Transverse colon (tissue), 4 donors: ENCODE data around the gene MARCOL. TPM values are rescaled to one million over a fixed set of nuclear protein-coding genes. Genes with fewer than 3 reads are reported as not detected.
A peak's percentile ranks its signal among the peaks of the same experiment; 100 is the strongest.
"Not testable (repeated sequence)": the region's sequence is repeated elsewhere in the genome, so short reads cannot be mapped to it uniquely, and the experiment has no call there.

ENCODE experiments used
- DNase-seq: peaks from one replicate; pipeline ENCODE4 v3.0.0-alpha.2; 2019
- H3K27ac ChIP-seq, 4 donors: fragments of 200-600 bp; sonication (generic); 2 replicates each; pipeline ENCODE4 v1.5.1; 2016 to 2018; ENCODE audit warnings: inconsistent platforms in 4 of 4
- H3K27me3 ChIP-seq: fragments of 200-600 bp; sonication (generic); 2 replicates; pipeline ENCODE4 v1.5.1; 2017; ENCODE audit warnings: inconsistent platforms
- H3K36me3 ChIP-seq, 4 donors: fragments of 200-600 bp; sonication (generic); 2 replicates each; pipeline ENCODE4 v1.5.1; 2017 to 2019; ENCODE audit warnings: inconsistent platforms in 4 of 4
- H3K4me1 ChIP-seq, 4 donors: fragments of 200-600 bp; sonication (generic); 2 replicates each; pipeline ENCODE4 v1.5.1; 2017 to 2020; ENCODE audit warnings: inconsistent platforms in 4 of 4
- H3K4me3 ChIP-seq, 4 donors: fragments of 200-600 bp; sonication (generic); 1 replicate in 1 of 4; 2 replicates in 3 of 4; pipeline versions ENCODE4 v1.5.1 to v1.6.1; 2017 to 2019; ENCODE audit warnings: inconsistent platforms in 4 of 4
- H3K9me3 ChIP-seq, 2 donors: fragments of 200-600 bp; sonication (generic); 2 replicates each; pipeline ENCODE4 v1.5.1; 2017 to 2019; ENCODE audit warnings: inconsistent platforms in 2 of 2
- CTCF ChIP-seq, 5 experiments: fragments of 200-600 bp in 3 of 5; fragments of 450-650 bp in 2 of 5; sonication (generic) in 3 of 5; IDR thresholded peaks; 1 replicate in 2 of 5; 2 replicates in 3 of 5; pipeline ENCODE4 v1.5.1; 2016 to 2017; ENCODE audit warnings: antibody characterized with exemption in 5 of 5, inconsistent platforms in 3 of 5, mild to moderate bottlenecking in 2 of 5, moderate library complexity in 1 of 5
- EP300 ChIP-seq: sonication (generic); formaldehyde crosslinking; IDR thresholded peaks from one replicate; pipeline ENCODE4 v1.6.1; 2017; ENCODE audit warnings: antibody characterized with exemption, low read depth
- POLR2A ChIP-seq: fragments of 450-650 bp; IDR thresholded peaks from one replicate; pipeline ENCODE4 v1.6.1; 2016; ENCODE audit warnings: antibody characterized with exemption, mild to moderate bottlenecking, moderate library complexity
- POLR2AphosphoS5 ChIP-seq, 3 donors: sonication (generic); formaldehyde crosslinking; IDR thresholded peaks; one replicate each; pipeline ENCODE4 v1.6.1; 2016; ENCODE audit warnings: antibody characterized with exemption in 3 of 3
- WGBS, 2 donors: methylation state at CpG; one replicate each; pipeline ENCODE4 v1.1.5; 2018; ENCODE audit warnings: low coverage in 1 of 2; 5-methylcytosine and 5-hydroxymethylcytosine counted together
- in situ Hi-C, 4 donors: fragments of 200-750 bp; cut with MboI; loops; one replicate each; pipeline versions ENCODE4 v1.15.0 to v1.15.1; 2017; ENCODE audit warnings: low sequenced_read_pairs in 3 of 4, low pct_ligation_motif_present in 1 of 4, low pct_unique_long_range_greater_than_20kb in 1 of 4
- intact Hi-C: fragments of 100-400 bp; cut with DNase I; formaldehyde crosslinking; loops from one replicate; pipeline ENCODE4 v1.15.1; 2023; ENCODE audit warnings: low total_unique reads
- small RNA-seq, 4 donors: library from RNA; depleted of rRNA; stranded (forward); fragments of <200 nt; gene quantifications; one replicate each; pipeline ENCODE3, GENCODE V24; 2016
- total RNA-seq, 4 donors: library from RNA; depleted of rRNA; stranded (reverse); fragments of >200 nt; gene quantifications; one replicate each; pipeline ENCODE4 v1.1.0, GENCODE V29; 2016

Gene MARCOL
- total RNA-seq, 4 donors from 2014 or later = not detected

- 83% methylated on average over 1 to 4 of the region's 4 CpGs for WGBS, 2 donors
- Histone ChIP-seq H3K36me3 (no peaks in the 10 kb centered on the region), H3K27ac (no peak within 1 kb of the TSS), H3K4me3 (no peak within 1 kb of the TSS), H3K9me3 (peaks cover 4 to 8% of the 10 kb centered on the region in 2 donors), H3K27me3 (no peaks in the 10 kb centered on the region), H3K4me1 (no peaks in the 10 kb centered on the region)
- no peak for TF ChIP-seq EP300
- intact Hi-C loops (no loop called here), in situ Hi-C loops (no loop called here)
- no peak for DNase-seq
Observed at GRCh38 chr5:148268566-148268965, 30.2 kb downstream of the MARCOL start, which contains the start of gene SPINK13. TSS of gene SPINK13 (plus strand) at chr5:148268794. CDS start at chr5:148270073, 1,279 bp downstream.

DNA sequence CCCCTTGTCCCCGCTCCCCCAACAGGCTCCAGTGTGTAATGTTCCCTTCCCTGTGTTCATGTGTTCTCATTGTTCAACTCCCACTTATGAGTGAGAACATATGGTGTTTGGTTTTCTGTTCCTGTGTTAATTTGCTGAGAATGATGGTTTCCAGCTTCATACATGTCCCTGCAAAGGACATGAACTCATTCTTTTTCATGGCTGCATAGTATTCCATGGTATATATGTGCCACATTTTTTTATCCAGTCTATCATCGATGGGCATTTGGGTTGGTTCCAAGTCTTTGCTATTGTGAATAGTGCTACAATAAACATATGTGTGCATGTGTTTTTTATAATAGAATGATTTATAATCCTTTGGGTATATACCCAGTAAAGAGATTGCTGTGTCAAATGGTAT, 36.8 kb downstream of the MARCOL start:
- WGBS, 2 donors = 79 to 88% methylated on average over 2 of the region's 2 CpGs
- H3K36me3 ChIP-seq, intact Hi-C loops, H3K9me3 ChIP-seq, H3K4me3 ChIP-seq, in situ Hi-C loops, DNase-seq, H3K27ac ChIP-seq, H3K4me1 ChIP-seq, H3K27me3 ChIP-seq: not testable (repeated sequence)

DNA sequence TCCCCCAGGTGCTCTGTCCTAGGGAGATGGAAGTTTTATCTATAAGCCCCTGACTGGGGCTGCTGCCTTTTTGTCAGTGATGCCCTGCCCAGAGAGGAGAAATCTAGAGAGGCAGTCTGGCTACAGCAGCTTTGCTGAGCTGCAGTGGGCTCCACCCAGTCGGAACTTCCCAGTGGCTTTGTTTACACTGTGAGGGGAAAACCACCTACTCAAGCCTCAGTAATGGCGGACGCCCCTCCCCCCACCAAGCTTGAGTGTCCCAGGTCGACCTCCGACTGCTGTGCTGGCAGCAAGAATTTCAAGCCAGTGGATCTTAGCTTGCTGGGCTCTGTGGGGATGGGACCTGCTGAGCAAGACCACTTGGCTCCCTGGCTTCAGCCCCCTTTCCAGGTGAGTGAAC, 42.6 kb downstream of the MARCOL start:
- H3K27ac ChIP-seq, H3K27me3 ChIP-seq, in situ Hi-C loops, intact Hi-C loops, H3K4me1 ChIP-seq, DNase-seq, H3K4me3 ChIP-seq, H3K9me3 ChIP-seq, H3K36me3 ChIP-seq: not testable (repeated sequence)
- WGBS, 2 donors = 35% methylated on average over 5 of the region's 5 CpGs; no CpG with 5 or more reads in 1 of the 2 donors

- H3K9me3 ChIP-seq, DNase-seq, in situ Hi-C loops, H3K27ac ChIP-seq, H3K4me3 ChIP-seq, H3K4me1 ChIP-seq, H3K36me3 ChIP-seq, intact Hi-C loops, H3K27me3 ChIP-seq: not testable (repeated sequence)
- 84% methylated on average over 4 of the region's 4 CpGs; no CpG with 5 or more reads in 1 of the 2 donors for WGBS, 2 donors
Observed at GRCh38 chr5:148281336-148281735, 43.0 kb downstream of the MARCOL start.

DNA sequence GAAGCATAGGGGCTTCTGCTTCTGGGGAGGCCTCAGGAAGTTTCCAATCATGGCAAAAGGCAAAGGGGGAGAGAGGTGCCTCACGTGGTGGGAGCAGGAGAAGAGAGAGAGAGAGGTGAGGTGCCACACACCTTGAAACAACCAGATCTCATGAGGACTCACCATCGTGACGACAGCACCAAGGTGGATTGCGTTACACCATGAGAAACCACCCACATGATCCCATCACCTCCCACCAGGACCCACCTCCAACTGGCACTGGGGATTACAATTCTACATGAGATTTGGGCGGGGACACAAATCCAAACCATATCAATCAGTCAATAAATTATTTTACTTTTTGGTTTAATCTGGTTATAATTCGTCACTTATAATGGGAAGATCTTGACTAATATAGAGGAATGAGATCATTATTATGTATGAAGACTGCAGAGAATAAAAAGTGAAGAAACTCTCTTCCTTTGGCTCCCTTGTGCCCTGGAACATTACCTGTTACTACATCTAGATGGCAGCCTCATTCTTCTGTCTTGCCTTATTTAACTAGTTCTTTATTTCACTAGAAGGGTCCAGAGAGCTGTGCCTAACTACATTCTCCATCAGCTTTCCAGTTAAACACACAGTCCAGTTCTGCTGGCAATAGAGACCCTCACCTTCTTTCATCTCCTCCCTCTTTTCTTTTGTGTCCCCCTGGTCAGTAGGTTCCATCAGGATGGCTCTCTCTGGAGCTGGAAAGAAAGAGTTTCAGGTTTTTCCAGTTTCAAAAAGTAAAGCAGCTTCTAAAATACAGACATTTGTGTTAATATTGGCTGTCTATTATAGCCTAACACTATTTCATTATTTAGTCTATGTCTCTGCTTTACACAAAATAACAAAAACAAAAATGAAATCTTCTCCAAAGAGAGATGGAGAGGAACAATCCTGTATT, 52.2 kb downstream of the MARCOL start:
- WGBS, 2 donors = 55 to 67% methylated on average over 3 to 6 of the region's 6 CpGs
- in situ Hi-C loops (no loop called here), intact Hi-C loops (no loop called here)
- Histone ChIP-seq H3K27ac (no peak overlapping the region), H3K9me3 (no peaks in the 10 kb centered on the region), H3K36me3 (no peaks in the 10 kb centered on the region), H3K4me3 (no peak overlapping the region), H3K4me1 (no peaks in the 10 kb centered on the region), H3K27me3 (no peaks in the 10 kb centered on the region)
- no peak for DNase-seq
- TF ChIP-seq POLR2A (no peak), EP300 (no peak), POLR2AphosphoS5 (IDR thresholded peaks at IDR 0.05) (no peak), CTCF (IDR thresholded peaks at IDR 0.05) (peak; percentile 30 to 47 (median 32))

Small RNA genes lying within 50 kb of the gene (small RNA-seq; reads per million reads assigned to genes)
- gene HMGN1P16 = 0 reads per million in 4 donors

Other genes starting within 250 kb of the MARCOL start
- 1 to 10 TPM; 2.6 to 7.1 (median 4.1) TPM for gene SPINK5, start 174.5 kb upstream of the MARCOL start, total RNA-seq
- gene SPINK14, start 70.0 kb upstream of the MARCOL start, total RNA-seq = not detected
- not detected for gene SPINK6, start 35.5 kb upstream of the MARCOL start, total RNA-seq
- not detected for gene SPINK13, start 30.3 kb downstream of the MARCOL start, total RNA-seq
- not detected for gene SPINK7, start 73.9 kb downstream of the MARCOL start, total RNA-seq
- gene SPINK9, start 97.0 kb downstream of the MARCOL start, total RNA-seq = not detected
- gene FBXO38, start 145.4 kb downstream of the MARCOL start, total RNA-seq = 100 to 1,000 TPM in 1 of 4 donors, 10 to 100 TPM in 3; 70.0 to 182 (median 79.3) TPM